Measurements from ENCODE around the gene SLC46A2. TPM values are rescaled to one million over a fixed set of nuclear protein-coding genes. Genes with fewer than 3 reads are reported as not detected.

SLC46A2 gene
- total RNA-seq (under 1 TPM in 1 of 2 donors, not detected in 1; 0.18 TPM), polyA plus RNA-seq (not detected)
- long read RNA-seq, donor 1, partial matches to known transcripts = 0 of 1 reads
- long read RNA-seq, donor 1, other reads (novel, unspliced or antisense) = 0 of 1 reads
- long read RNA-seq, donor 2 = 0 reads

GRCh38 chr9:112890106-112891081 lies at the start of gene SLC46A2:
TSS of gene SLC46A2 (minus strand) at chr9:112890876. CDS start at chr9:112890681, 195 bp downstream.
- peak; percentile 23 for ATAC-seq (ENCODE audit: low FRiP score)

GRCh38 chr9:112939418-112939817 lies 48.7 kb upstream of the SLC46A2 start:
- Histone ChIP-seq H3K27me3 (ENCODE audit: control insufficient read depth in 1 of 2, insufficient read depth in 2 of 2, low read length in 1 of 2) (no peaks in the 10 kb centered on the region), H3K4me1 (ENCODE audit: control insufficient read depth in 1 of 2, insufficient read depth in 2 of 2, low read length in 2 of 2) (no peaks in the 10 kb centered on the region), H3K4me3 (ENCODE audit: low read length in 2 of 2) (no peak overlapping the region), H3K27ac (ENCODE audit: low read depth in 1 of 2, low read length in 2 of 2) (no peak overlapping the region), H3K36me3 (ENCODE audit: control insufficient read depth in 1 of 2, insufficient read depth in 2 of 2, low read length in 1 of 2) (peaks cover 0 to 2% of the 10 kb centered on the region in 2 donors), H3K9me3 (ENCODE audit: control insufficient read depth, low read length) (peaks cover 2% of the 10 kb centered on the region)
- ATAC-seq (ENCODE audit: low FRiP score) = no peak
- intact Hi-C loops (cut with DNase I) = no loop called here
- DNase-seq = no peak

More at GRCh38 chr9:112890106-112891081, at the start of gene SLC46A2:
- Histone ChIP-seq H3K4me3 (ENCODE audit: low read length in 2 of 2) (no peak within 1 kb of the TSS), H3K36me3 (ENCODE audit: control insufficient read depth in 1 of 2, insufficient read depth in 2 of 2, low read length in 1 of 2) (no peaks in the 10 kb centered on the region), H3K9me3 (ENCODE audit: control insufficient read depth, low read length) (no peaks in the 10 kb centered on the region), H3K27ac (ENCODE audit: low read depth in 1 of 2, low read length in 2 of 2) (no peak within 1 kb of the TSS), H3K27me3 (ENCODE audit: control insufficient read depth in 1 of 2, insufficient read depth in 2 of 2, low read length in 1 of 2) (no peaks in the 10 kb centered on the region), H3K4me1 (ENCODE audit: control insufficient read depth in 1 of 2, insufficient read depth in 2 of 2, low read length in 2 of 2) (no peaks in the 10 kb centered on the region)
- DNase-seq = peak; percentile 63 to 78
- intact Hi-C loops (cut with DNase I) = no loop called here
- WGBS, 2 donors = 9 to 13% methylated on average over 77 to 78 of the region's 78 CpGs

GRCh38 chr9:112933696-112934095 lies 43.0 kb upstream of the SLC46A2 start:
- ATAC-seq (ENCODE audit: low FRiP score) (no peak), DNase-seq (no peak)
- peaks cover 0 to 2% of the 10 kb centered on the region in 2 donors for H3K36me3 ChIP-seq (ENCODE audit: control insufficient read depth in 1 of 2, insufficient read depth in 2 of 2, low read length in 1 of 2)
- intact Hi-C loops (cut with DNase I) = no loop called here
- no peak overlapping the region for H3K27ac ChIP-seq (ENCODE audit: low read depth in 1 of 2, low read length in 2 of 2)
- H3K27me3 ChIP-seq (ENCODE audit: control insufficient read depth in 1 of 2, insufficient read depth in 2 of 2, low read length in 1 of 2) = no peaks in the 10 kb centered on the region
- no peaks in the 10 kb centered on the region for H3K4me1 ChIP-seq (ENCODE audit: control insufficient read depth in 1 of 2, insufficient read depth in 2 of 2, low read length in 2 of 2)
- 82 to 84% methylated on average over 2 of the region's 2 CpGs for WGBS, 2 donors
- no peaks in the 10 kb centered on the region for H3K9me3 ChIP-seq (ENCODE audit: control insufficient read depth, low read length)
- no peak overlapping the region for H3K4me3 ChIP-seq (ENCODE audit: low read length in 2 of 2)

GRCh38 chr9:112925058-112925641 lies 34.5 kb upstream of the SLC46A2 start:
- WGBS, 2 donors = 29 to 30% methylated on average over 8 of the region's 8 CpGs
- H3K27me3 ChIP-seq (ENCODE audit: control insufficient read depth in 1 of 2, insufficient read depth in 2 of 2, low read length in 1 of 2) = no peaks in the 10 kb centered on the region
- no peaks in the 10 kb centered on the region for H3K9me3 ChIP-seq (ENCODE audit: control insufficient read depth, low read length)
- intact Hi-C loops (cut with DNase I) = no loop called here
- H3K4me1 ChIP-seq (ENCODE audit: control insufficient read depth in 1 of 2, insufficient read depth in 2 of 2, low read length in 2 of 2) = no peaks in the 10 kb centered on the region
- H3K27ac ChIP-seq (ENCODE audit: low read depth in 1 of 2, low read length in 2 of 2) = no peak overlapping the region
- DNase-seq (no peak), ATAC-seq (ENCODE audit: low FRiP score) (no peak)
- no peak overlapping the region for H3K4me3 ChIP-seq (ENCODE audit: low read length in 2 of 2)
- H3K36me3 ChIP-seq (ENCODE audit: control insufficient read depth in 1 of 2, insufficient read depth in 2 of 2, low read length in 1 of 2) = no peaks in the 10 kb centered on the region

- no peaks in the 10 kb centered on the region for H3K36me3 ChIP-seq (ENCODE audit: control insufficient read depth in 1 of 2, insufficient read depth in 2 of 2, low read length in 1 of 2)
- DNase-seq (no peak), ATAC-seq (ENCODE audit: low FRiP score) (peak; percentile 48)
- WGBS, 2 donors = 22 to 27% methylated on average over 3 of the region's 3 CpGs
- intact Hi-C loops (cut with DNase I) = loop anchor here in 1 of 2 donors (5.0 kb wide), 1 partner anchor 191 kb away; no protein-coding TSS in a partner anchor
- H3K27me3 ChIP-seq (ENCODE audit: control insufficient read depth in 1 of 2, insufficient read depth in 2 of 2, low read length in 1 of 2) = no peaks in the 10 kb centered on the region
- H3K9me3 ChIP-seq (ENCODE audit: control insufficient read depth, low read length) = no peaks in the 10 kb centered on the region
- no peaks in the 10 kb centered on the region for H3K4me1 ChIP-seq (ENCODE audit: control insufficient read depth in 1 of 2, insufficient read depth in 2 of 2, low read length in 2 of 2)
- H3K4me3 ChIP-seq (ENCODE audit: low read length in 2 of 2) = no peak overlapping the region
- no peak overlapping the region for H3K27ac ChIP-seq (ENCODE audit: low read depth in 1 of 2, low read length in 2 of 2)
Observed at GRCh38 chr9:112921549-112921948, 30.9 kb upstream of the SLC46A2 start.

- no peak overlapping the region for H3K4me3 ChIP-seq (ENCODE audit: low read length in 2 of 2)
- H3K9me3 ChIP-seq (ENCODE audit: control insufficient read depth, low read length) = no peaks in the 10 kb centered on the region
- DNase-seq (no peak), ATAC-seq (ENCODE audit: low FRiP score) (no peak)
- no peaks in the 10 kb centered on the region for H3K36me3 ChIP-seq (ENCODE audit: control insufficient read depth in 1 of 2, insufficient read depth in 2 of 2, low read length in 1 of 2)
- no peaks in the 10 kb centered on the region for H3K4me1 ChIP-seq (ENCODE audit: control insufficient read depth in 1 of 2, insufficient read depth in 2 of 2, low read length in 2 of 2)
- intact Hi-C loops (cut with DNase I) = no loop called here
- H3K27ac ChIP-seq (ENCODE audit: low read depth in 1 of 2, low read length in 2 of 2) = no peak overlapping the region
- WGBS, 2 donors = 34 to 57% methylated on average over 1 of the region's 1 CpG
- no peaks in the 10 kb centered on the region for H3K27me3 ChIP-seq (ENCODE audit: control insufficient read depth in 1 of 2, insufficient read depth in 2 of 2, low read length in 1 of 2)
Observed at GRCh38 chr9:112917987-112918362, 27.3 kb upstream of the SLC46A2 start.

- H3K9me3 ChIP-seq (ENCODE audit: control insufficient read depth, low read length) = no peaks in the 10 kb centered on the region
- no peaks in the 10 kb centered on the region for H3K27me3 ChIP-seq (ENCODE audit: control insufficient read depth in 1 of 2, insufficient read depth in 2 of 2, low read length in 1 of 2)
- H3K36me3 ChIP-seq (ENCODE audit: control insufficient read depth in 1 of 2, insufficient read depth in 2 of 2, low read length in 1 of 2) = no peaks in the 10 kb centered on the region
- H3K4me3 ChIP-seq (ENCODE audit: low read length in 2 of 2) = no peak overlapping the region
- no peaks in the 10 kb centered on the region for H3K4me1 ChIP-seq (ENCODE audit: control insufficient read depth in 1 of 2, insufficient read depth in 2 of 2, low read length in 2 of 2)
- no peak for DNase-seq
- intact Hi-C loops (cut with DNase I) = no loop called here
- no peak overlapping the region for H3K27ac ChIP-seq (ENCODE audit: low read depth in 1 of 2, low read length in 2 of 2)
- ATAC-seq (ENCODE audit: low FRiP score) = no peak
- 61 to 69% methylated on average over 1 of the region's 1 CpG for WGBS, 2 donors
Observed at GRCh38 chr9:112917047-112917986, 26.6 kb upstream of the SLC46A2 start.

GRCh38 chr9:112914524-112914923 lies 23.8 kb upstream of the SLC46A2 start:
- WGBS, 2 donors = 52 to 54% methylated on average over 2 of the region's 2 CpGs
- DNase-seq (no peak), ATAC-seq (ENCODE audit: low FRiP score) (no peak)
- Histone ChIP-seq H3K4me1 (ENCODE audit: control insufficient read depth in 1 of 2, insufficient read depth in 2 of 2, low read length in 2 of 2) (no peaks in the 10 kb centered on the region), H3K36me3 (ENCODE audit: control insufficient read depth in 1 of 2, insufficient read depth in 2 of 2, low read length in 1 of 2) (no peaks in the 10 kb centered on the region), H3K27ac (ENCODE audit: low read depth in 1 of 2, low read length in 2 of 2) (no peak overlapping the region), H3K9me3 (ENCODE audit: control insufficient read depth, low read length) (peaks cover 2% of the 10 kb centered on the region), H3K4me3 (ENCODE audit: low read length in 2 of 2) (no peak overlapping the region), H3K27me3 (ENCODE audit: control insufficient read depth in 1 of 2, insufficient read depth in 2 of 2, low read length in 1 of 2) (peaks cover 0 to 2% of the 10 kb centered on the region in 2 donors)
- intact Hi-C loops (cut with DNase I) = no loop called here
